Activated naive CD4-positive, alpha-beta T cell treated with anti-CD3 and anti-CD28 coated beads, Interleukin-2, amount 50 U/mL, for 24 hours (primary cell): ENCODE results near the gene EFNB2.

ENCODE experiments used
- H3K27ac Mint-ChIP-seq: one replicate; pipeline ENCODE4 v1.8.0; 2021; ENCODE audit warnings: mild to moderate bottlenecking, mixed read lengths
- H3K27me3 Mint-ChIP-seq: one replicate; pipeline ENCODE4 v1.8.0; 2021; ENCODE audit warnings: mixed read lengths
- H3K36me3 Mint-ChIP-seq: one replicate; pipeline ENCODE4 v1.8.0; 2021; ENCODE audit warnings: mixed read lengths
- H3K4me1 Mint-ChIP-seq: one replicate; pipeline ENCODE4 v1.8.0; 2021; ENCODE audit warnings: mixed read lengths
- H3K4me3 Mint-ChIP-seq: one replicate; pipeline ENCODE4 v1.8.0; 2021; ENCODE audit warnings: mild to moderate bottlenecking, mixed read lengths
- H3K9me3 Mint-ChIP-seq: one replicate; pipeline ENCODE4 v1.8.0; 2021; ENCODE audit warnings: mixed read lengths

EFNB2 gene

DNA sequence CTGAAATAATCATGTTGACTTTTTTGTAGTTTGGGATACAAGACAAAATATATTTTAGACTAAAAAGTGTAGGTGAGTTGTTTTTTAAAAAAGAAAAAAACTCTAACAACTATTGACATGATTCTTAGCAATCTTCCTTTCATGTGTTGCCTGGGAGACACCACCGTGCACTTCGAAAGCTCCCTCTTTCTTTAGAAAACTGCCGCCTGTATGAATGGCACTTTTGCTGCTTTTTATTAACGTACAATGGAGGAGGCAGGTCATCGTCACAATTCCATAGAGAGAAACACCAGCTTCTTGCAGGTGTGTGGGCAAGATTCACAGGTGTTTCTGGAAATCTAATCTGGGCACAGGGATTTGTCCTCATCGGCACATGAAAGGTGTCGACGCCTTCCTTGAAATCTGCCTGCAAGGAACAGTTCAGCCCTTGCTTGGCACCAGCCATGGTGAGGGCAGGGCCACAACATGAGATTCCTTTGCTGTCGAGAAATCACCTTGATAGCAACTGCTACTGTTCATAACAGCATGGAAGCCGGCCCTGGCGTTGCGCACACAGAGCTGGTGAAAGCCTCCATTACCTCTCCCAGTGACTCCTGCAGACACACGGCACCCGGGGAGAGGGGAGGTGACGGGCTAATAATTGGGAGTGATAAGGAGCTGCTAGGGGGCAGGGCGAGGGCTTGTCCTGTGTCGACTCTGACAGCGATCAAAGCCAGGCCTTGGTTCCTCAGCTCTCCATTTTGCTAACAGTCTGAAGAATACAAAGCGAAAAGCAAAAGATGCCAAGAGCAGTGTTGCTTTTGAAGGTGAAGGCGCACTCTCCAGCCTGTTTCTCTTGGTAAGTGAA lies 66.5 kb downstream of the EFNB2 start:
- H3K9me3 Mint-ChIP-seq, result no peaks in the 10 kb centered on the region
- H3K4me1 Mint-ChIP-seq, result no peaks in the 10 kb centered on the region
- H3K4me3 Mint-ChIP-seq, result no peak overlapping the region
- H3K27me3 Mint-ChIP-seq, result no peaks in the 10 kb centered on the region
- H3K27ac Mint-ChIP-seq, result no peak overlapping the region
- H3K36me3 Mint-ChIP-seq, result no peaks in the 10 kb centered on the region

DNA sequence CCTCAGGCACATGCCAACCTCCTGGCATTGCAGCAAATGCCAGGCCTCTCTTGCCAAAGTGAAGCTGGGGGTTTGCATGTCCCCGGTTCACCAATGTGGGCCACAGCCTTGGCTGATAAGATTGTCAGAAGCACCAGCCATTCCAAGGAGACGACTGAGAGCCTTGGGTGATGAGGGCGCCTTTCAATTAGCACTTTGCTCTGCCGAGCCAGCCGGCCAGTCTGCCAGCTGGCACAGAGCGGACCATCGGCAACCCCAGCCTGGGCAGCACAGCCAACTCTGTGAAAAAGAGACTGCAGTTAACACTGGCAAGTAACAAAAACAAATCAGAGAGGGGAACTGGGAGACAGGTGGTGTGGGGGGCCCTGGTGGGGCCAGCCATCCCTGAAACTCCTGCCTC lies 67.3 kb downstream of the EFNB2 start:
- Mint-ChIP-seq H3K36me3 (no peaks in the 10 kb centered on the region), H3K27me3 (peaks cover 1% of the 10 kb centered on the region), H3K4me3 (no peak overlapping the region), H3K27ac (no peak overlapping the region), H3K4me1 (no peaks in the 10 kb centered on the region), H3K9me3 (no peaks in the 10 kb centered on the region)

DNA sequence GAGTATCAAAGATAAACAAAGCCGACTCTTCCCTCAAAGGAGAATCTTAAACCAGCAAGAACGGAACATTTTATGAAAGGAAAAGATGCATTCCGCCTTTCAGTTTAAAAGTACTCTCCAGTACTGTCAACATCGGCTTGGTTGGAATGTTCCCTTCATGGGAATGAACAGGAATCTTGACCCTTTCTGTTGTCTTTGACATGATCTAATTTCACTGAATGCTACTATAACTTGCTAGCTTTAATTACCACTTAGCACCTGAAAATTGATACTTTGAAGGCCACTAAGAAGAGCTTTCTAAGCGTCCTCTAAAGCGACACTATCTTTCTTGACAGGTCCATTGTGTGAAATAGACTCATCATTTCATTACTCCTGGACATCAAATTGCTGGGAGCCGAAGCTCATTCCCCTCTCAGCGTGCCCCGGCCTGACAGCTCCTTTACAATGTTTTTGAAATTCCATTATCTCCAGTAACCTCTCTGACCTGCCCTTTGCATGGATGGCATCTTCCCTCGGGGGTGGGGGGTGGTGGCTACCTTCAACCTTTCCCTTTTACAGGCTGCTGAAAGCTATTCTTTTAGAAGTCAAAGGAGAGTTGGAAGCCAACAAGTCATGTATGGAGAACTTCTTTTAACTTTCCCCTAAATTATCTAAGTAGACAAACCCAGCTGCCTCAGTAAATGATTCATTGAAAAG lies 67.9 kb downstream of the EFNB2 start:
- Mint-ChIP-seq H3K4me1 (no peaks in the 10 kb centered on the region), H3K4me3 (no peak overlapping the region), H3K27ac (no peak overlapping the region), H3K27me3 (peaks cover 2% of the 10 kb centered on the region), H3K9me3 (no peaks in the 10 kb centered on the region), H3K36me3 (no peaks in the 10 kb centered on the region)

GRCh38 chr13:106466691-106467426 lies 68.6 kb downstream of the EFNB2 start:
- Mint-ChIP-seq H3K27ac (no peak overlapping the region), H3K36me3 (no peaks in the 10 kb centered on the region), H3K9me3 (no peaks in the 10 kb centered on the region), H3K4me3 (no peak overlapping the region), H3K4me1 (no peaks in the 10 kb centered on the region), H3K27me3 (peaks cover 2% of the 10 kb centered on the region)

- Mint-ChIP-seq H3K27me3 (peaks cover 3% of the 10 kb centered on the region), H3K36me3 (no peaks in the 10 kb centered on the region), H3K27ac (no peak overlapping the region), H3K9me3 (no peaks in the 10 kb centered on the region), H3K4me1 (no peaks in the 10 kb centered on the region), H3K4me3 (no peak overlapping the region)
Observed at GRCh38 chr13:106464076-106464475, 71.4 kb downstream of the EFNB2 start.

DNA sequence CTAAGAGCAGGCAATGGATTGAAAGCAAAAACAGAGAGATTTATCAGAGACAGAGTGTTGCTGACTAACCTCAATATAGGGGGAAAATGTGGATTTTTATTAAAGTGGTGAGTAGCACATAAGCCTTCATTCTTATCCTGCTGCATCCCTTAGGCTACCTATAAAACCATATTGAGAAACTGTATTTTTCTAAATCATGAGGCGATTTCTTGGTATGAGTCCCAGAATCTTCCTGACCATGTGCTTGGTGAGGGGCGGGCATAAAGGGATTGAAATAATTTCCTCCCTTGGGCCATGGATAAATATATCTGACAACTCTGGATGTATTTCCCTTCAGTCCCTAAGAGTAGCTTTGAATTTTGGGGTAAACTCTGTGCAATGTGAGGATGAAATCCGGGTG lies 72.8 kb downstream of the EFNB2 start:
- Mint-ChIP-seq H3K27ac (no peak overlapping the region), H3K9me3 (no peaks in the 10 kb centered on the region), H3K4me1 (no peaks in the 10 kb centered on the region), H3K4me3 (no peak overlapping the region), H3K27me3 (peaks cover 7% of the 10 kb centered on the region), H3K36me3 (no peaks in the 10 kb centered on the region)

DNA sequence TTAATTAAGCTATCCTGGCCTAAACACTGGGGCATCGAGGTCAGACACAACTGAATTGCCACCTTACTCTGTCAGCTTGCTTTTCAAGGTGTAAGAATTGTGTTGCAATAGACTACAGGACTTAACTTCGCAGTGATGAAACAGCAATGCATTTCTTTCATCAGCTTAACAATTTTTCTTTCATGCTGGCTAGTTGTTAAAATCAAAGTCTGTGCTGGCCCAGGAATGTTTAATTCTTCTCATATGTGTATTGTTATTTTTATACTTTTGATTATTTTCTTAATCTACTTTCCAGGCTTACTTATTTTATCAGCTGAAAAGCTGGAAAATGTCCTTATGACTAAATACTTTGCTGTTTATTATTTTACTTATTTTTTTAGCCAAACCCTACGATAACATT lies 79.7 kb downstream of the EFNB2 start:
- Mint-ChIP-seq H3K36me3 (no peaks in the 10 kb centered on the region), H3K4me3 (no peak overlapping the region), H3K4me1 (no peaks in the 10 kb centered on the region), H3K27me3 (peaks cover 11% of the 10 kb centered on the region), H3K9me3 (no peaks in the 10 kb centered on the region), H3K27ac (no peak overlapping the region)

DNA sequence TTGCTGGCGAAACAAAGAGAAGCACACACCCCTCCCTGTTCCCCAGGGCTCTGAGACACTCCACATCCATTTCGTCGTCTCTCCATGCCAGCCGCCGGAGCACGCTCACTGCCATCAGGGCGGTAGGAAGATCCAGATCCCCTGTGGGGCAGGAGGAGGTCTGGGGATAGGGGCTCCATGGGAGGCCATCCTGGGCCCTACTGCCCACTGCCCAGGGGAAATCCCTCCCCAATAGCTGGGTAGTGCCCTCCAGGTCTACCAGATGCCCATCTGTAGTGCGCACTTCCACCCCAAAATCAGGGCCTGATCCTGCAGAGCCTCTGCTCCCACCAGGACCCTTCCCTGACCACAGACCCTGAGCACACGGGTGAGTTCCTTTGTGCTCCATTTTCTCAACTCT lies 80.3 kb downstream of the EFNB2 start:
- H3K4me1 Mint-ChIP-seq, result no peaks in the 10 kb centered on the region
- H3K27me3 Mint-ChIP-seq, result peaks cover 11% of the 10 kb centered on the region
- H3K36me3 Mint-ChIP-seq, result no peaks in the 10 kb centered on the region
- H3K9me3 Mint-ChIP-seq, result no peaks in the 10 kb centered on the region
- H3K27ac Mint-ChIP-seq, result no peak overlapping the region
- H3K4me3 Mint-ChIP-seq, result no peak overlapping the region

DNA sequence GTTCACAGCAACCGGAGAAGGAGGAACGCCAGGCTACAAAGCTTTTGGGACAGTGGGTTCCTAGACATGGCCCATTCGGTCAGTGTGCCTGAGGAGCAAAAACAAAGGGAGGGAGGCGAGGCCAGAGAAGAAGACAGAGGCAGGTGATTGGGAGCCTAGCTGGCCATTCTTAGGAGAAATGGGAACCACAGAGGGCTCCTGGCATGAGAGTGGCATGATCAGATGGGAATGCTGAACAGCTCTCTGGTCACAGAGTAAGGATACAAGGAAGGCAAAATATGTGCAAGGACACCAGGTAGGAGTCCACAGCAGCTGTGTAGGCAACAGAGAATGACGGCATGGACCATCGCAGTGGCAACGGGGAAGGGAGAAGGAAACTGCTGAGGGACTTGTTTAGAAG lies 82.4 kb downstream of the EFNB2 start:
- H3K36me3 Mint-ChIP-seq, result no peaks in the 10 kb centered on the region
- H3K27ac Mint-ChIP-seq, result no peak overlapping the region
- H3K9me3 Mint-ChIP-seq, result no peaks in the 10 kb centered on the region
- H3K4me1 Mint-ChIP-seq, result no peaks in the 10 kb centered on the region
- no peak overlapping the region for H3K4me3 Mint-ChIP-seq
- H3K27me3 Mint-ChIP-seq, result peaks cover 9% of the 10 kb centered on the region

GRCh38 chr13:106450991-106451390 lies 84.5 kb downstream of the EFNB2 start:
- Mint-ChIP-seq H3K9me3 (peaks cover 7% of the 10 kb centered on the region), H3K4me3 (no peak overlapping the region), H3K36me3 (no peaks in the 10 kb centered on the region), H3K27me3 (peaks cover 11% of the 10 kb centered on the region), H3K4me1 (no peaks in the 10 kb centered on the region), H3K27ac (no peak overlapping the region)

GRCh38 chr13:106449096-106449495 lies 86.4 kb downstream of the EFNB2 start:
- Mint-ChIP-seq H3K4me1 (no peaks in the 10 kb centered on the region), H3K27me3 (peaks cover 11% of the 10 kb centered on the region), H3K4me3 (no peak overlapping the region), H3K27ac (no peak overlapping the region), H3K36me3 (no peaks in the 10 kb centered on the region), H3K9me3 (peaks cover 7% of the 10 kb centered on the region)

GRCh38 chr13:106445996-106446395 lies 89.5 kb downstream of the EFNB2 start:
- Mint-ChIP-seq H3K9me3 (peaks cover 7% of the 10 kb centered on the region), H3K27ac (no peak overlapping the region), H3K27me3 (peaks cover 5% of the 10 kb centered on the region), H3K4me1 (no peaks in the 10 kb centered on the region), H3K4me3 (no peak overlapping the region), H3K36me3 (no peaks in the 10 kb centered on the region)

- H3K27ac Mint-ChIP-seq, result no peak overlapping the region
- H3K36me3 Mint-ChIP-seq, result no peaks in the 10 kb centered on the region
- H3K4me1 Mint-ChIP-seq, result no peaks in the 10 kb centered on the region
- H3K4me3 Mint-ChIP-seq, result no peak overlapping the region
- peaks cover 7% of the 10 kb centered on the region for H3K9me3 Mint-ChIP-seq
- H3K27me3 Mint-ChIP-seq, result peaks cover 3% of the 10 kb centered on the region
Observed at GRCh38 chr13:106443607-106444322, 91.7 kb downstream of the EFNB2 start.

GRCh38 chr13:106440866-106441265 lies 94.6 kb downstream of the EFNB2 start:
- Mint-ChIP-seq H3K27me3 (peaks cover 3% of the 10 kb centered on the region), H3K27ac (no peak overlapping the region), H3K4me1 (no peaks in the 10 kb centered on the region), H3K9me3 (no peaks in the 10 kb centered on the region), H3K4me3 (no peak overlapping the region), H3K36me3 (no peaks in the 10 kb centered on the region)
